ENCODE data around the gene SPOCK1. TPM values are rescaled to one million over a fixed set of nuclear protein-coding genes. Genes with fewer than 3 reads are reported as not detected.

SPOCK1 gene
- total and polyA plus RNA-seq, 9 of the 15 experiments (the other 6 are each of a cell fraction or from before 2014, with no cell fraction given) = 0.01 to 0.35 (median 0.04) TPM; not detected in 6

DNA sequence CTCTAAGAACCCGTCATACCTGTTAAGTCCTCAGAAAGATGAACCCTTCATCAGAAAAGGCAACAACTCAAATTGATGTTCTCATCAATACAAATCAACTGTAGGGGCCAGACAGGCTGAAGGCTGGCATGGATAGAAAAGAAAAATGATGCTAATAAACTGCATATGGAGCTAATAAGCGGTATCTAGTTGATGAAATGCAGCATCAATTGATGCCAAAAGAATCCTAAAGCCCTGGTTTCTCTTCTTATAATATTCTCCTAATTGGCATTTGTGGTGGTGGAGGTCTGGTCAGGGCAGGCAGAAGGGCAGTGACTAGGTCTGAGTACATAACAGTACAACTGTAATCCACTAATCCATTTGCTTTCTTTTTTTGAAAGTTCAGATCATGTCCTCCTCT lies 322.5 kb downstream of the SPOCK1 start (continued):
- TF ChIP-seq, protein P1, sequence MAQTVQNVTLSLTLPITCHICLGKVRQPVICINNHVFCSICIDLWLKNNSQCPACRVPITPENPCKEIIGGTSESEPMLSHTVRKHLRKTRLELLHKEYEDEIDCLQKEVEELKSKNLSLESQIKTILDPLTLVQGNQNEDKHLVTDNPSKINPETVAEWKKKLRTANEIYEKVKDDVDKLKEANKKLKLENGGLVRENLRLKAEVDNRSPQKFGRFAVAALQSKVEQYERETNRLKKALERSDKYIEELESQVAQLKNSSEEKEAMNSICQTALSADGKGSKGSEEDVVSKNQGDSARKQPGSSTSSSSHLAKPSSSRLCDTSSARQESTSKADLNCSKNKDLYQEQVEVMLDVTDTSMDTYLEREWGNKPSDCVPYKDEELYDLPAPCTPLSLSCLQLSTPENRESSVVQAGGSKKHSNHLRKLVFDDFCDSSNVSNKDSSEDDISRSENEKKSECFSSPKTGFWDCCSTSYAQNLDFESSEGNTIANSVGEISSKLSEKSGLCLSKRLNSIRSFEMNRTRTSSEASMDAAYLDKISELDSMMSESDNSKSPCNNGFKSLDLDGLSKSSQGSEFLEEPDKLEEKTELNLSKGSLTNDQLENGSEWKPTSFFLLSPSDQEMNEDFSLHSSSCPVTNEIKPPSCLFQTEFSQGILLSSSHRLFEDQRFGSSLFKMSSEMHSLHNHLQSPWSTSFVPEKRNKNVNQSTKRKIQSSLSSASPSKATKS (CRISPR knock-in tag; IDR thresholded peaks at IDR 0.05) = no peak
- no peak for TF ChIP-seq TCF7L2 (IDR thresholded peaks at IDR 0.05; ENCODE audit: low read depth, low read length)
- TF ChIP-seq, protein P2, sequence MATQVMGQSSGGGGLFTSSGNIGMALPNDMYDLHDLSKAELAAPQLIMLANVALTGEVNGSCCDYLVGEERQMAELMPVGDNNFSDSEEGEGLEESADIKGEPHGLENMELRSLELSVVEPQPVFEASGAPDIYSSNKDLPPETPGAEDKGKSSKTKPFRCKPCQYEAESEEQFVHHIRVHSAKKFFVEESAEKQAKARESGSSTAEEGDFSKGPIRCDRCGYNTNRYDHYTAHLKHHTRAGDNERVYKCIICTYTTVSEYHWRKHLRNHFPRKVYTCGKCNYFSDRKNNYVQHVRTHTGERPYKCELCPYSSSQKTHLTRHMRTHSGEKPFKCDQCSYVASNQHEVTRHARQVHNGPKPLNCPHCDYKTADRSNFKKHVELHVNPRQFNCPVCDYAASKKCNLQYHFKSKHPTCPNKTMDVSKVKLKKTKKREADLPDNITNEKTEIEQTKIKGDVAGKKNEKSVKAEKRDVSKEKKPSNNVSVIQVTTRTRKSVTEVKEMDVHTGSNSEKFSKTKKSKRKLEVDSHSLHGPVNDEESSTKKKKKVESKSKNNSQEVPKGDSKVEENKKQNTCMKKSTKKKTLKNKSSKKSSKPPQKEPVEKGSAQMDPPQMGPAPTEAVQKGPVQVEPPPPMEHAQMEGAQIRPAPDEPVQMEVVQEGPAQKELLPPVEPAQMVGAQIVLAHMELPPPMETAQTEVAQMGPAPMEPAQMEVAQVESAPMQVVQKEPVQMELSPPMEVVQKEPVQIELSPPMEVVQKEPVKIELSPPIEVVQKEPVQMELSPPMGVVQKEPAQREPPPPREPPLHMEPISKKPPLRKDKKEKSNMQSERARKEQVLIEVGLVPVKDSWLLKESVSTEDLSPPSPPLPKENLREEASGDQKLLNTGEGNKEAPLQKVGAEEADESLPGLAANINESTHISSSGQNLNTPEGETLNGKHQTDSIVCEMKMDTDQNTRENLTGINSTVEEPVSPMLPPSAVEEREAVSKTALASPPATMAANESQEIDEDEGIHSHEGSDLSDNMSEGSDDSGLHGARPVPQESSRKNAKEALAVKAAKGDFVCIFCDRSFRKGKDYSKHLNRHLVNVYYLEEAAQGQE (IDR thresholded peaks at IDR 0.05; ENCODE audit: borderline replicate concordance) = no peak
- TF ChIP-seq, protein P2 (CRISPR knock-in tag; IDR thresholded peaks at IDR 0.05; ENCODE audit: low read depth) = no peak
- TF ChIP-seq ZSCAN32 (CRISPR knock-in tag; IDR thresholded peaks at IDR 0.05) = no peak
- no peak for TF ChIP-seq POLR3G (IDR thresholded peaks at IDR 0.05; ENCODE audit: extremely low read depth, insufficient read length, insufficient replicate concordance)
- no peak for TF ChIP-seq SRSF9 (IDR thresholded peaks at IDR 0.05; ENCODE audit: borderline replicate concordance, low read depth, low read length)
- TF ChIP-seq, protein P3, sequence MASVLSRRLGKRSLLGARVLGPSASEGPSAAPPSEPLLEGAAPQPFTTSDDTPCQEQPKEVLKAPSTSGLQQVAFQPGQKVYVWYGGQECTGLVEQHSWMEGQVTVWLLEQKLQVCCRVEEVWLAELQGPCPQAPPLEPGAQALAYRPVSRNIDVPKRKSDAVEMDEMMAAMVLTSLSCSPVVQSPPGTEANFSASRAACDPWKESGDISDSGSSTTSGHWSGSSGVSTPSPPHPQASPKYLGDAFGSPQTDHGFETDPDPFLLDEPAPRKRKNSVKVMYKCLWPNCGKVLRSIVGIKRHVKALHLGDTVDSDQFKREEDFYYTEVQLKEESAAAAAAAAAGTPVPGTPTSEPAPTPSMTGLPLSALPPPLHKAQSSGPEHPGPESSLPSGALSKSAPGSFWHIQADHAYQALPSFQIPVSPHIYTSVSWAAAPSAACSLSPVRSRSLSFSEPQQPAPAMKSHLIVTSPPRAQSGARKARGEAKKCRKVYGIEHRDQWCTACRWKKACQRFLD (CRISPR knock-in tag; IDR thresholded peaks at IDR 0.05) = no peak
- TF ChIP-seq, protein P4, sequence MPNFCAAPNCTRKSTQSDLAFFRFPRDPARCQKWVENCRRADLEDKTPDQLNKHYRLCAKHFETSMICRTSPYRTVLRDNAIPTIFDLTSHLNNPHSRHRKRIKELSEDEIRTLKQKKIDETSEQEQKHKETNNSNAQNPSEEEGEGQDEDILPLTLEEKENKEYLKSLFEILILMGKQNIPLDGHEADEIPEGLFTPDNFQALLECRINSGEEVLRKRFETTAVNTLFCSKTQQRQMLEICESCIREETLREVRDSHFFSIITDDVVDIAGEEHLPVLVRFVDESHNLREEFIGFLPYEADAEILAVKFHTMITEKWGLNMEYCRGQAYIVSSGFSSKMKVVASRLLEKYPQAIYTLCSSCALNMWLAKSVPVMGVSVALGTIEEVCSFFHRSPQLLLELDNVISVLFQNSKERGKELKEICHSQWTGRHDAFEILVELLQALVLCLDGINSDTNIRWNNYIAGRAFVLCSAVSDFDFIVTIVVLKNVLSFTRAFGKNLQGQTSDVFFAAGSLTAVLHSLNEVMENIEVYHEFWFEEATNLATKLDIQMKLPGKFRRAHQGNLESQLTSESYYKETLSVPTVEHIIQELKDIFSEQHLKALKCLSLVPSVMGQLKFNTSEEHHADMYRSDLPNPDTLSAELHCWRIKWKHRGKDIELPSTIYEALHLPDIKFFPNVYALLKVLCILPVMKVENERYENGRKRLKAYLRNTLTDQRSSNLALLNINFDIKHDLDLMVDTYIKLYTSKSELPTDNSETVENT (CRISPR knock-in tag; IDR thresholded peaks at IDR 0.05) = no peak
- TF ChIP-seq ZNF232 (CRISPR knock-in tag; IDR thresholded peaks at IDR 0.05) = no peak
